CD4-positive, alpha-beta T cell treated with Interleukin-17A for 4 hours (primary cell): ENCODE data around the gene CCIN.
"Not testable (repeated sequence)": the region's sequence is repeated elsewhere in the genome, so short reads cannot be mapped to it uniquely, and the experiment has no call there.

ENCODE experiments used
- DNase-seq: peaks from one replicate; pipeline ENCODE4 v3.0.0-alpha.2; 2020; ENCODE audit warnings: mixed read lengths

The CCIN gene

DNA sequence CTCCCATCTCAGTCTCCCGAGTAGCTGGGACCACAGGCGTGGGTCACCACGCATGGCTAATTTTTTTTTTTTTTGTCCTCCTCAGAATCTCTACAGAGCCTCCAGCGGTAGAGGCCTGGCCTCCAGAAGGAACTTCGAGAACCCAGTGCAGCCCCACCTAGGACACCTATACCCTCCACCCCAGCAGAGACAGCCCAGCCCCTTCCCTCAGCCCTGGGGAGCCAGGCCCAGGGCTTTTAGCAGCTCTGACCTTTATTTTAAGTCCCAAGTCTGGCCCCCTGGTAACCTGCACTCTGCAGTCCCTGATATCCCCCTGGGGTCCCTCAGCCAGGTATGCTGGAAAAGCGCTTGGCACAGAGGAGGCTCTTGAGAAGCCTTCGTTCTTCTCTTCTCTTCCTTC, 27.4 kb upstream of the CCIN start:
- no peak for DNase-seq

DNA sequence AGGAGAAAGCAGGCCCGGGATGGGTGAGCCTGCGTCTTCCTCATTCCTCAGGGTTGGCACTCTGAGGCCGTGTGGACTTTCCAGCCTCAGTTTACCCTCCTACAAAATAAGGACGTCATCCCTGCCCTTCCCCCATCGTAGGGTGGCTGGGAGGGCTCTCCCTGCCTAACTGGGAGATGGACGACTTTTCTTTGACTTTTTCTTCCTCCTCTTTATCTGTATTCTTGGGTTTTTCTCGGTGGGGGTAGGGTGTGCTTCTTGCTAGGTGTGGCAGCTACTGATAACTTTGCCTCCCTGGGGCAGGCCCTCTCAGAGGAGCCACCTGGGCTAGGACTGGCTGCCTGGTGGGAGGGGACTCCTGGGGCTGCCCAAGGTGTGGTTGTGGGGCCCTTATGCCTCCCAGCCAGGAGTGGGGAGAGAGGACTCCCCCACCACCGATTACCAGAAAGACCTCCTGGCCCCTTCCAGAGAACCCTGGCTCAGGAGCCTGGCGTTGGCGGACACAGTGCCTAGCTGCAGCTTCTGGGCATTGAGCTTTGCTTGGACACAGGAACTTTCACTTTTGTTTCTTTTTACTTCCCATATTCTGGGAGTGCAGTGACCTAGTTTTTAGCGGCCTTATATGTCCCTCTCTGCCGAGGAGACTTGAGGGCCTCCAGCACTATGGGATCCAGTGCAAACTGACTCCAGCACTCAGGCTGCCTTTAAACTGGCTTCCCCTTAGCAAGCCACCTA, 26.5 kb upstream of the CCIN start:
- no peak for DNase-seq

DNA sequence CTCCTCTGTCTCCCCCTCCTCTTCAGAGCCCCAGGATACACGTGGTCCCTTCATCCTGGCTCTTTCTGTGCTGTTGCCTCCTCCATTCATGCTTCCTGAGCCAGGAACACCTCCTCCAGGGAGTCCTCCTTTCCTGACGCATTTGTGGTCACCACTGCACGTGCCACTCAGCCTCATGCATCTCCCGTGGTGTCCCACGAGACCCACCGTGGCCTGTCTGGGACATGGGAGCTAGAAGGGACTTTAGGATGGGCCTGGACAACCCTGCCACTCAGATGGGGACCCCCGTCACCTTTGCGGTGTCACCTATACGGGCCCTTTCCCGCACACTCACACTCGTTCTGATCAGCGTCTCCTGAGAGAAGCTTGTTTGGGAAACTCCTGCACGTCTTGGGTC, 25.9 kb upstream of the CCIN start:
- no peak for DNase-seq

DNA sequence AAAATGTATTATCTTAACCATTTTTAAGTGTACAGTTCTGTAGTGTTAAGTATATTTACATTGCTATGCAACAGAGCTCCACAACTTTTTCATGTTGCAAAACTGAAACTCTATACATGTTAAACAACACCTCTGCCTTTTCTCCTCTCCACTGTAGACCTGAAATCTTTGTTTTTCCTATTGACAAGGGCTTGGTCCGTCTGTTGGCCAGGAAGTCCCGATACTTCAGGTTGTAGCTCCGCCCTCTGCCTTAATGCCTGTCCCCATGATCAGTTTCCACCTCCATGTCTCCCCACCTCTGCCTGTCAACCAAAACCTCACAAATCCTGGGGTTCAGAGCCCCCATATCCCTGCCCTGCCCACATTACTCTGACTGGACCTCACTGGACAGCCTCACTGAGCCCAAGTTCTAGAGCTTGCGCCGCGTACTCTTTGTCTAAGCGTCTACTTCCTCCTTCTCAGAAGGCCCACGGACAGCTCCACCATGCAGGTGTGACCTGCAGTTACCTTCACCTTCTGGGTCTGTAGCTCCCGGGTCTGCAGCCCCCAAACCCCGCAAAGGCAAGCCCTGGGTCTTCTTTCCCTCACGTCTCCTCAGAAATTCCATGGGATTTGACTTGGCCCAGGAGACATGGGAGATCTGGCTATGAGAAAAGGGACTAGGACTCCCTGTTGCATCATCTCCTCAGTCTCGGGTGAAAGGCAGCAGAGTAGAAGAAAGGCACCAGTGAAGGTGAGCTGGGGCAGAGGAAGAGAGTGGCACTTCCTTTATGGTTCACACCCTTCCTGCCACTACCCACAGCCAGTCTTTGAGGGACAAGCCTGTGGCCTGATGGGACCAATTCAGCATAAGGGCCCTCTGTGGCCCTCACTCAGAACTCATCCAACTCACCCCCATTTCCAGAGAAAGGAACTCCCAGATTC, 24.6 kb upstream of the CCIN start:
- peak; percentile 42 for DNase-seq

DNA sequence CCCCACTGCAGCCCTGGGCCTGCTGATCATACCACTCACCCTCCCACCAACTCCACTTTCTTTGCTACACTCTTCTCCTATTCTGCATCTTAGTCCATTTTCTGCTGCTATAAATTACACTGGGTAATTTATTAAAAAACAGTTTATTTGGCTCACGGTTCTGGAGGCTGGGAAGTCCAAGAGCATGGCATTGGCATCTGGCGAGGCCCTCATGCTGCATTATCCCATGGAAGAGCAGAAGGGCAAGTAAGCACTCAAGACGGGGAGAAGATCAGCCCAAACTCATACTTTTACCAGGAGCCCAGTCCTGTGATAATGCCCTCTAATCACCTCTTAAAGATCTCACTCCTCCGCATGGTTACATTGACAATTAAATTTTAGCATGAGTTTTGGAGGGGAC, 23.2 kb upstream of the CCIN start:
- no peak for DNase-seq

DNA sequence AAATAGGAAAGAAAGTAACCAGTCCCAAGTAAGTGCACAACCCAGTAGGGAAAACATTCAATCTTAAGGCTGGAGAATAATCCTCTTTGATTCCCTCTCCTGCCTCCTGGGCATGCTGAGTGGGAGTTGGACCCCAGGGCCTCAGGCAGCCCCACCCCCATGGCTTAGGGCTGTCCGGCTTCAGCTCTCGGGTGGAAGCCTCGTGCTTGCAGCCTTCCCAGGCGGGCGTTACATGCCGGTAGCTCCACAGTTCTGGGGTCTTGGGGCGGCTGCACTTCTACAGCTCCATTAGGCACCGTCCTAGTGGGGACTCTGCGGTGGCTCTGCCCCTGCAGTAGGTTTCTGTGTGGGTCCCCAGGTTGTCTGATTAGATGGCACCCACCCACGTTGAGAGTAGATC, 22.5 kb upstream of the CCIN start:
- no peak for DNase-seq

DNA sequence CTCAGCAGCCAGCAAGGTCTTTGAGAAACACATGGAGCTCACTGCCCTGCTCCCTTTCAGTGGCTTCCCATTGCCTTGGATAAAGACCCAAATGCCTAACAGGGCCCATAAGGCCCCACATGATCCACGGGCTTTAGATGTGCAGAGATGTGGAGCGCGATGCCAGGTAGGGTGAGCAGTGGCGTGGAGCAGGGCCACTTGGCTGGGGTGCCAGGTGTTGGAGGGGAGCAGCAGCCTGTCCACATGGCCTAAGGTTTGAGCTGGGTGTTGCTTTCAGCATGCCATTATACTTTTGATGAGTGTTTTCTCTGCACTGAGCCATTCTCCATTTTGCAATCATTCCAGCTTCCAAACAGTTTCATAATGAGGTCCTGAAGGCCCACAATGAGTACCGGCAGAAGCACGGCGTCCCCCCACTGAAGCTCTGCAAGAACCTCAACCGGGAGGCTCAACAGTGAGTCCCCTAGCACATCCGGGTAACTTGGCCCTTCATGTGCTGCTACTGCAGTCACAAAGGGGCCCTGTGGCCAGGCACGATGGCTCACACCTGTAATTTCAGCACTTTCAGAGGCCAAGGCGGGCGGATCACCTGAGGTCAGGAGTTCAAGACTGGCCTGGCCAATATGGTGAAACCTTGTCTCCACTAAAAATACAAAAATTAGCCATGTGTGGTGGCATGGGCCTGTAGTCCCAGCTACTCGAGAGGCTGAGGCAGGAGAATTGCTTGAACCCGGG, 21.6 kb upstream of the CCIN start:
- no peak for DNase-seq

DNA sequence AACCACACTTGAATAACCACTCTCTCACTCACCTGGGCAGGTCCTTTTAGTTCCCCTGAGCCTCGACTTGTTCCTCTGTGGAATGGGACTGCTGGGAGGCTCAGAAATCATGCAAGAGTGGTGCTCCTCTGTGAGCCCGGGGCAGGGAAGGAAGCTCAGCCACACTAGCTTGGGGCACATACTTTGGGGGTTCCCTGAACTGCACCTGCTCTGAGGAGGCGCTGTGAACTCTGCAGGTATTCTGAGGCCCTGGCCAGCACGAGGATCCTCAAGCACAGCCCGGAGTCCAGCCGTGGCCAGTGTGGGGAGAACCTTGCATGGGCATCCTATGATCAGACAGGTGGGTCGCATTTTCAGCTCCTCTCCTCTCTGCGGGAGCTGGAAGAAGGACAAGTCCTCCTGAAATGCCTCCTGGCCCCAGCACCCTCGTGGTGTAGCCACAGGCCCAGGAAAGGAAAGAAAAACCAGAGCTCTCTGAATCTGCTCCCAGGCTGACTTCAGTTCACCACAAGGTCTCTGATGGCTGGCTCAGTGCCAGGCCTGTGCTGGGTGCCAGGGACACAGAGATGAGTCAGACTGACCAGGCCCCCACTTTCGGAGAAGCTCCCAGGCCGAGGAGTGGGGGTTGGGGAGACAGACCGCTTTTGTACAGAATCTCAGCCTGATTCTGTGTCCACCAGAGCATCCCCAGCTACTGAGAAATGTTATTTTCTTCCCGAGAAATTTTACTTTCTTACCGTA, 20.7 kb upstream of the CCIN start:
- peak; percentile 83 for DNase-seq

DNA sequence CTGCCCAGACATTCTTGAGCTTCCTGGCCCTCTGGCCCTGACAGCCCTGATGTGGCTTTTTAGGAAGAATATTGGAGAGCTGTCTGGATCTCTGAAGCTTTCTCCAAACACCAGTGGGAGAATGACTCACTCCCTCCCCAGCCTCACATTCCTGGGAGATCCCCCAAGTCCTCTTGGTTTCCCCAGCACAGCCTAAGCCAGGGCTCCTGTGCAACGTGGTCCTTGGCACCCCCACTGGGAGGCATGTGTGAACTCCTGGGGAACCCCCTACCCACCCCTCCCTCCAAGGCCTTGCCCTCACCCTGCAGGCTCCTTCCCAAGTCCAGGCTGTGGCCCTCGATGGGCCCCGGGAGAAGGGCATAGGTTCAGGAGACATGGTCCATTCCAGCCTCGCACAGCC, 20.0 kb upstream of the CCIN start:
- DNase-seq = no peak

DNA sequence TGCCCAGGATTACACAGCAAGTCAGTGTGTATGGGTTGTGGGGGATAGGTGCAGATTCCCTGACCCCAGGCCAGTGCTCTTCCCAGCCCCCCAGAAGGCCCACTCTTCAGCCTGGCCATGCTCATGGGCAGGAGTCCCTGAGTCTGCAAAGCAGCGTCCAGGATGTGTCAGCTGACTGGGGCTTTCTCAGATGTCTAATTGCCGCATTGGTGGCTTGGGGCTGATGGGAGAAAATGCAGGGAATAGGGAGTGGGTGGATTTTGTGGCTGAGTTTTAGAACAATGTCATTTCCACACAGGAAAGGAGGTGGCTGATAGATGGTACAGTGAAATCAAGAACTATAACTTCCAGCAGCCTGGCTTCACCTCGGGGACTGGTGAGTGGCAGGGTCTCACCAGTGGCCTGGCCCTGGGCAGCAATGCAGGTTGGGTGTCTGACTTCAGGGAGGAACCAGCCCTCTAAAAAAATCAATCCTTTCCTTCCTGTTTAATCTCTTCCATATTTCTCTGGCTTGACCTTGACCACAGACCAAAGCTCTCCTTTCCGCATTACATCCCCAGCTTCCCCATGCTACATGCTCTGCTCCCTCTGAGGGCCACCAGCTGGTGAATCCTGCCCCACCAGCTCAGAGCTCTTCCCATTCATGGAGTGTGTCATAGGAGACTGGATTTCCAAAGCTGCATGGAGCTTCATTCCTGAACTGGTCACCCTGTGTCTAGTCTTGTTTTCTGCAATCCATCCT, 18.4 kb upstream of the CCIN start:
- no peak for DNase-seq

DNA sequence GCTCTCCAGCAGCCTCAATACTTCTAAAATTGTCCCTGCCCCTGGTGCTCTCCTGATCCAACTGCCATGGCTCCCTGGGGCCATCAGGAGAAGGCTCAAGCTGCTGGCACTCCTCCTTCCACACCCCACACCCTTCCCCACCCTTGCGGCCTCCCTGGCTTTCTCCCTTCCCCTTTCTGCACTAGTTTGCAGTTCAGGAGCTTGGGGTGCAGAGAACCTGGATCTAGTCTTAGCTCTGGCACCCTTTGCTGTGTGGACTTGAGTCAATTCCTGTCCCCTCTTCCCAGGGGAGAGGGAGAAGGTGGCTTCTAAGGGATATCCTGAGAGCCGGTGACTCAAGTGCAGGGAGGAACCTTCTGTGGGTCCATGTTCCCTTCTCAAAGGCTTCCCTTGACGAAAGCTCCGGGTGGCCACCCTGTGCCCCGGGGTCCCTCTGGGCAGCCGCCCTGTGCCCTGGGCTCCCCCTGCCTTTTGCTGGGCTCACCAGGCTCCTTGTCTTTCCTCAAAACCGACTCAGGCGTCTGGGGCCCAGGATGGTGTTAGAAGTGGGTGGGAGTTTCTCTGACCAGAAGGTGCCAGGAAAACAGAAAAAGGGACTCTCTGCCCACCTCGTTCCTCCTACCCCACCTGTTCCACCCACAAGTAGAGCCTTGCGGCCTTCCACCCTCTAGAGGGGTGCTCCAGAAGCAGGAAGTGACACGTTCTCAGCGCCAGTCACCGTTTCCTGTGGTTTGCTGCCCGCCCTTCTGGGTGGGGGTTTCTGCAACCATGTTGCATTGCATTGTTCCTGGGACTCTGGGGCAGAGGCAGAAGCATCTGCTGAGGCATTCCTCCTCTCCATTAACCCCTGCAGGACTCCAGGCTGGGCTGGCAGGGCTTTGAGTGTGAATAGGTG, 17.6 kb upstream of the CCIN start:
- peak; percentile 89 for DNase-seq

DNA sequence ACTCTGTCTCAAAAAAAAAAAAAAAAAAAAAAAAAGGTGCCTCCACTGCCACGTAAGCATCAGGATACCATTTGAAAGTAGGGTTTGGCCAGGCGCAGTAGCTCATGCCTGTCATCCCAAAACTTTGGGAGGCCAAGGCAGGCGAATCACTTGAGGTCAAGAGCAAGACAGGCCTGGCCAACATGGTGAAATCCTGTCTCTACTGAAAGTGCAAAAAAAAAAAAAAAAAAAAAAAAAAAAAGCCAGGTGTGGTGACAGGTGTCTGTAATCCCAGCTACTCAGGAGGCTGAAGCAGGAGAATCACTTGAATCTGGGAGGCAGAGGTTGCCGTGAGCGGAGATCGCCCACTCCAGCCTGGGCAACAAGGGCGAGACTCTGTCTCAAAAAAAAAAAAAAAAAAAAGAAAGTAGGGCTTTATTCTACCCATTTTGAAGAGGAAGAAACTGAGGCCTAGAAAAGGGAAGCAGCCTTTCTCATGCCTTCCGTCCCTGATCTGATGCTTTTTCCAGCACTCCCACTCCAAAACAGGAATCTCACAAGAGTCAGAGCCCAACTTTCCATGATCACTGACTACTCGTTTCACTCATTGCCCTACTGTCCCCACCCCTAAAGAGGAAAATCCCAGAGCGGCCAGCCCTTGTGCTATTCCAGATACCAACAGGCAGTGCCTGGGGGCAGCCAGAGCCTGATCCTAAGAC, 16.3 kb upstream of the CCIN start:
- no peak for DNase-seq

DNA sequence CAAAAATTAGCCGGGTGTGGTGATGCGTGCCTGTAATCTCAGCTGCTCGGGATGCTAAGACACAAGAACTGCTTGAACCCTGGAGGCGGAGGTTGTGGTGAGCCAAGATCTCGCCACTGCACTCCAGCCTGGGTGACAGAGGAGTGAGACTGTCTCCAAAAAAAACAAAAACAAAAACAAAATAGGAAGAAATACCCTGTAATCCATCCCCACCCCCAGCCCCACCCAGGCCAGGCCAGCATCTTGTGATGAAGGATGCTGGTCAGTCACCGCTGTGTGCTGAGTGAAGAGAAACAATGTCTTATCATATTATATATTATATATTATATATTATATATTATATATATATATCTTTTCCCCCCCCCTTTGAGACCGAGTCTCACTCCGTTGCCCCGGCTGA, 15.4 kb upstream of the CCIN start:
- no peak for DNase-seq

DNA sequence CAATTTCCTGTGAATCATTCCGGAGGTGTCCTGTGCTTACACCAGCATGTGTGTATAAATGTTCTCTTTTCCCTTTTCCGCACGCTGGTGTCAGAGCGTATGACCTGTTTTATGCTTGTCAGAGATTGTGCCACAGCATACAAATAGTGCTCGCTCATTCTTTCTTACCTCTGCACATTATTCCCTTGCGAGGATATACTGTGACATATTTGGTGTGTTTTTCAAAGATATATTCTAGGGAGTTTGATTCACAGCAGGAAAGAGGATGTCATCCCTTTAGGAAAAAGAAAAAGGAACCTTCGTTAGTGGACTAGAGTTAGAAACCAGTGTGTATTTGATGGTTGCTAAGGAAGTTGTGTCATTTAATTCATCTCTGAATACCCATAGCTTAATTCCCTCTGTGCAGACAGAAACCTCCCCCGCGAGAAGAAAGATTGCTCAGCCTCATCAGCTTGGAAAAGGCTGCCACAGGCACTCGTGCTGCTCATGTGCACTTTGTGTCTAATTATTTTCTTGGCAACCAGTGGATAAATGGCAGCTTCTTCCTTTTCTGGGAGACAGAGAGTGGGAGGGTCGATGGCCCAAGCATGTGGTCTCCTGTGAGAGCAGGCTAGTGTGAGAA, 14.7 kb upstream of the CCIN start:
- no peak for DNase-seq

DNA sequence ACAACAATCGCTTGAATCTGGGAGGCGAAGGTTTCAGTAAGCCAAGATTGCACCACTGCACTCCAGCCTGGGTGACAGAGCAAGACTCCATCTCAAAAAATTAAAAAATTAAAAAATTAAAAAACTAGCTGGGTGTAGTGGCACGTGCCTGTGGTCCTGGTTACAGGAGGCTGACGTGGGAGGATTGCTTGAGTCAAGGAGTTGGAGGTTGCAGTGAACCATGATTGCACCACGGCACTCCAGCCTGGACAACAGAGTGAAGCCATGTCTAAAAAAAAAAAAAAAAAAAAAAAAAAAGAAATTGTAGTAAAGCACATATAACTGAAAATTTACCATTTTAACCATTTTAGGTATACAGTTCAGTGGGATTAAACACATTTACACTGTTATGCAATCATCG, 13.1 kb upstream of the CCIN start:
- DNase-seq = no peak

DNA sequence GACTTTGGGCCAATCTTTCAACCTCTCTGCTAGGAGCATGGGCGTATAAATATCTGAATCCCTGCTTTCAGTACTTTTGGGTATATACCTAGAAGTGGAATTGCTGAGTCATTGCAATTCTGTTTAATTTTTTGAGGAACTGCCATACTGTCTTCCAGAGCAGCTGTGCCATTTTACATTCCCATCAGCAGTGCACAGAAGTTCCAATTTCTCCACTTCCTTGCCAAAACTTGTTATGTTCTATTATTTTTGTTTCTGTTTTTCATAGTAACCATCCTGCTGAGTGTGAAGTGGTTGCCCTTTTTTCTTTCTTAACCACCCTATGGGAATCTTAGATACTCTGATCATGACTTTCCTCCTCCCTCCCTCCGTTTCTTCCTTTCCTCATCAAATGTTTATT, 11.1 kb upstream of the CCIN start:
- DNase-seq = no peak

DNA sequence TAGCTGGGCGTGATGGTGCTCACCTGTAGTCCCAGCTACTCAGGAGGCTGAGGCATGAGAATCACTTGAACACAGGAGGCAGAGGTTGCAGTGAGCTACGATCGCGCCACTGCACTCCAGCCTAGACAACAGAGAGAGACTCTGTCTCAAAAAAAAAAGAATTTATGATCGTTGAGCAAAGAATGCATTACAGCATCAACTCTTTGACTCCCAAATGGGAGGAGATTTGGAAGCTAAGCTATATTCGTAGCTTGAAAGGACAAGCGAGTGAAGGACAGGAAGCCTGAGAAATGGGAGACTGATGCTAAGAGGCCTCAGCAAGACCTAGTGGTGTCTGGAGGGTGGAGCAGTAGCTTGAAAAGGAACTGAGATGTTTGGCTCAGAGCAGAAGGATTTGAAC, 10.3 kb upstream of the CCIN start:
- no peak for DNase-seq

DNA sequence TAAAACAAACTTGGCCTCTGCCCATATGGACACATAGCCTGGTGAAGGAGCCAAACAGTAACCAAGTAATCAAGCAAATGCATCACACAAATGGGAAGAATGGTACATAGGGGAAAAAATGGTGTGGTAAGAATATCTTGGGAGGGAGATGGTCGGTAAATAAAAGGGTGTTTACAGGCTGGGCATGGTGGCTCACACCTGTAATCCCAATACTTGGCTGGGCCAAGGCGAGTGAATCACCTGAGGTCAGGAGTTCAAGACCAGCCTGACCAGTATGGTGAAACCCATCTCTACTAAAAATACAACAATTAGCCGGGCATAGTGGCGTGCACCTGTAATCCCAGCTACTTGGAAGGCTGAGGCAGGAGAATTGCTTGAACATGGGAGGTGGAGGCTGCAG, 9.7 kb upstream of the CCIN start:
- DNase-seq = not testable (repeated sequence)

DNA sequence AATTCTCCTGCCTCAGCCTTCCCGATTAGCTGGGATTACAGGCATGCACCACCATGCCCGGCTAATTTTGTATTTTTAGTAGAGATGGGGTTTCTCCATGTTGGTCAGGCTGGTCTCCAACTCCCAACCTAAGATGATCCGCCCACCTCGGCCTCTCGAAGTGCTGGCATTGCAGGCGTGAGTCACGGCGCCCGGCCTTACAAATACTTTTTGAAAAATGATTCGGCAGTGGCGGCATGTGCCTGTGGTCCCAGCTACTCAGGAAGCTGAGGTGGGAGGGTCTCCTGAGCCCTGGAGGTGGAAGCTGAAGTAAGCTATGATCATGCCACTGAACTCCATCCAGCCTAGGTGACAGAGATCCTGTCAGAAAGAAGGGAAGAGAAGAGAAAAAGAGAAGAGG, 9.1 kb upstream of the CCIN start:
- not testable (repeated sequence) for DNase-seq

DNA sequence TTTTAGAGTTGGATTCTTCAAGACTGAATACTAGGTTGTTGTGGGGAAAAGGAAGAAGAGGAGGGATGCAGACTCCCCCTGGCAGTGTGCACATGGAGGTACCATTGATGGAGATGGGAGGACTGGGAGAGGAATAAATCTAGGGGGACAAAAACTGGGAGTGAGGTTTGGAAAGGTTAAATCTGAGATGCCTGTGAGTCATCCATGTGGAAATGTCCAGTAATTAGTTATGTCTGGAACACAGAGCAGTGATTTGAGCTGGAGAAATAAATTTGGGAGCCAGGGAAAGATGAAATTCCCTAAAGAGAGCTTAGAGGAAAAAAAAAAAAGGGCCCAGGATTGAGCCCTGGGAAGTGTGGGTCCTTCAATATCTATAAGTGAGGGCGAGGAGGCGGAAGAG, 8.0 kb upstream of the CCIN start:
- DNase-seq = no peak
